ENCODE results near the gene GFER.

DNA sequence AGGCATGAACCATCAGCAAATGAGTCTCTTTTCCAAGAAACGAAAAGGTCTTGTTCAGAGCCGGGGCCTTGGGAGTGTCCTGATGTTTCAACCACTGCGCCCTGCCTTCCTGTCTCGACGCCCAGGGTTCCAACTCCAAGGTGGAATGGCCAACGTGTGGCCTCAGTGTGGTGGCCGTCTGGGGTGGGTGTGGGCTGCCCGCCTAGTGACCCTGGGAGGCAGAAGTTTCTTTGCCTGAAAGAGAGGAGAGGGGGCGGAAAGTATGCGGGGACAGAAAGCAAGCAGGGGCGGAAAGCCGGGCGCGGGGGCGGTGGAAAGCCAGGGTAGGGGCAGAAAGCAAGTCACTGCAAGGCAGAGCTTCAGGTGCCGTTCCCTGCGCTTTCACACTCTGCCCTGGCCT lies 45.1 kb upstream of the GFER start:
- TF ChIP-seq EZH2 (IDR thresholded peaks at IDR 0.05; ENCODE audit: borderline replicate concordance, low read depth, low read length, poor library complexity, severe bottlenecking): no peak
- TF ChIP-seq, protein P1, sequence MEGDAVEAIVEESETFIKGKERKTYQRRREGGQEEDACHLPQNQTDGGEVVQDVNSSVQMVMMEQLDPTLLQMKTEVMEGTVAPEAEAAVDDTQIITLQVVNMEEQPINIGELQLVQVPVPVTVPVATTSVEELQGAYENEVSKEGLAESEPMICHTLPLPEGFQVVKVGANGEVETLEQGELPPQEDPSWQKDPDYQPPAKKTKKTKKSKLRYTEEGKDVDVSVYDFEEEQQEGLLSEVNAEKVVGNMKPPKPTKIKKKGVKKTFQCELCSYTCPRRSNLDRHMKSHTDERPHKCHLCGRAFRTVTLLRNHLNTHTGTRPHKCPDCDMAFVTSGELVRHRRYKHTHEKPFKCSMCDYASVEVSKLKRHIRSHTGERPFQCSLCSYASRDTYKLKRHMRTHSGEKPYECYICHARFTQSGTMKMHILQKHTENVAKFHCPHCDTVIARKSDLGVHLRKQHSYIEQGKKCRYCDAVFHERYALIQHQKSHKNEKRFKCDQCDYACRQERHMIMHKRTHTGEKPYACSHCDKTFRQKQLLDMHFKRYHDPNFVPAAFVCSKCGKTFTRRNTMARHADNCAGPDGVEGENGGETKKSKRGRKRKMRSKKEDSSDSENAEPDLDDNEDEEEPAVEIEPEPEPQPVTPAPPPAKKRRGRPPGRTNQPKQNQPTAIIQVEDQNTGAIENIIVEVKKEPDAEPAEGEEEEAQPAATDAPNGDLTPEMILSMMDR (conservative IDR thresholded peaks at IDR 0.05; ENCODE audit: low read depth, low read length): no peak
